Measurements from ENCODE around the gene RNF227. TPM values are rescaled to one million over a fixed set of nuclear protein-coding genes. Genes with fewer than 3 reads are reported as not detected.

Gene RNF227
- total and polyA plus RNA-seq, 2 of the 8 experiments (the other 6 are each of a cell fraction or from before 2014, with no cell fraction given) = 0.63 to 1.7 TPM

- no peak for TF ChIP-seq CHD7 (IDR thresholded peaks at IDR 0.05; ENCODE audit: insufficient replicate concordance, low read length)
- no peak for TF ChIP-seq RBBP5 (IDR thresholded peaks at IDR 0.05; ENCODE audit: borderline replicate concordance, low read depth, low read length)
- TF ChIP-seq HDAC2 (IDR thresholded peaks at IDR 0.05; ENCODE audit: borderline replicate concordance in 1 of 2, low read depth in 2 of 2, low read length in 2 of 2) = no peak
- no peak for TF ChIP-seq POLR2AphosphoS5 (IDR thresholded peaks at IDR 0.05; ENCODE audit: low read depth, low read length)
- no peak for TF ChIP-seq ATF3 (IDR thresholded peaks at IDR 0.05; ENCODE audit: insufficient read depth, low read depth, low read length)
- TF ChIP-seq ASH2L (IDR thresholded peaks at IDR 0.05; ENCODE audit: low read length) = no peak
- no peak for TF ChIP-seq CTBP2 (IDR thresholded peaks at IDR 0.05; ENCODE audit: borderline replicate concordance, insufficient read depth, insufficient read length, low read length)
- no peak for TF ChIP-seq CTCF (IDR thresholded peaks at IDR 0.05; ENCODE audit: control extremely low read depth in 1 of 3, insufficient read depth in 1 of 3, low read depth in 1 of 3, low read length in 3 of 3)
Measured at GRCh38 chr17:7894866-7895265, 21.2 kb downstream of the RNF227 start (continued).

All from H1 (cell line).